GM18498 (cell line): Measurements from ENCODE around the gene IFNL1.
"Not testable (repeated sequence)": the region's sequence is repeated elsewhere in the genome, so short reads cannot be mapped to it uniquely, and the experiment has no call there.

Experiments used
- ATAC-seq: cut with Tn5 transposase; IDR thresholded peaks from one replicate; pipeline ENCODE4 v1.9.1; 2021; ENCODE audit warnings: mild to moderate bottlenecking, moderate library complexity; ENCODE audit not compliant: unreplicated experiment

Gene IFNL1

DNA sequence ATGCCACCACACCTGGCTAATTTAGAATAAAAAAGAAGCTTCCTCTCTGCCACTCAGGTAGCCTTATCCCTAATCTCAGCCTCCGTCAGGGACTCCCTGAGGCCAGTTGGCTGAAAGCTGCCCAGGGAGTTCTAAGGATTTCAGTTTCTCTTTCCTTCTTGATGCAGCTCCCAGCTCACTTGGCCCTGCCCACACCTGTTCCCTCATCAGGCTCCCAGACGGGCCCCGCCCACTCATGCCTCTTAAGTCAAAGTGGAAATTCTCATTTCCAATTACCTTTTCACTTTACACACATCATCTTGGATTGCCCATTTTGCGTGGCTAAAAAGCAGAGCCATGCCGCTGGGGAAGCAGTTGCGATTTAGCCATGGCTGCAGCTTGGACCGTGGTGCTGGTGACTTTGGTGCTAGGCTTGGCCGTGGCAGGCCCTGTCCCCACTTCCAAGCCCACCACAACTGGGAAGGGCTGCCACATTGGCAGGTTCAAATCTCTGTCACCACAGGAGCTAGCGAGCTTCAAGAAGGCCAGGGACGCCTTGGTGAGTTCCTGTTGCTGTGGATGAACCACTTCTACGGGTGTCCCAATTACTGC is at the start of gene IFNL1:
Gene IFNL1 (plus strand): TSS at position 353 of the 591 bp plus-strand sequence. CDS start 15 bp downstream, at position 368.
- no peak for ATAC-seq

DNA sequence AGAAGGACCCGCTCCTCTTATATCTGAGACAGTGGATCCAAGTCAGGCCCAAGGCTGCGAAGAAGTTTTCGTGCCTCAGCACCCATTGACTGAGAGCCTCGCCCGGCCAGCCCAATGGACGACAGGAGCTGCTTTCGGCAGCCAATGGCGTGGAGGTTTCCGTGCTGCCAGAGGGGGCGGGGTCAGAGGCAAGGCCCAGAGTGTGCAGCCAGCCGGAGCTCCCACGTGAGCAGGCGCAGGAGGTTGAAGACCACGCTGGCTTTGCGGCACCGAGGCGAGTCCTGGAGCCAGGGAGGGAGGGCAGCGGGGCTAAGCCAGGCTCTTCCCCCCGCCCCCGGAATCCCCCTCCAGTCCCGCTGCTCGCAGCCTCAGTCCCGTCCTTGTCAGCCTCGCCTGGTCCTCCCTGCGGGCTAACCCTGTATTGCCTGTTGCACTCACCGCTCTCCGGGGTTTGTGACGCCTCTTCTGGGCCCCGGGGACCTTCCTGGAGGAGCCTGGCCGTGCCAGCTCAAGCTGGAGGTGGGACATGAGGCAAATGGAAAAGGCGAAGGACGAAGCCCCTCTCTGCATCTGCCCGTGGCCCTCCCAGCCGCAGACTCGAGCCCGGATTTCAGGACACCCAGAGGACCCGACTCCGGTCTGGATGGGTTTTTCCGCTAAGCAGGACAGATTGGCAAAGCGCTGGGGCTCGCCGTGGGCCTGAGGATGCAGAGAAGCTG is 49.1 kb upstream of the IFNL1 start:
- ATAC-seq = no peak

DNA sequence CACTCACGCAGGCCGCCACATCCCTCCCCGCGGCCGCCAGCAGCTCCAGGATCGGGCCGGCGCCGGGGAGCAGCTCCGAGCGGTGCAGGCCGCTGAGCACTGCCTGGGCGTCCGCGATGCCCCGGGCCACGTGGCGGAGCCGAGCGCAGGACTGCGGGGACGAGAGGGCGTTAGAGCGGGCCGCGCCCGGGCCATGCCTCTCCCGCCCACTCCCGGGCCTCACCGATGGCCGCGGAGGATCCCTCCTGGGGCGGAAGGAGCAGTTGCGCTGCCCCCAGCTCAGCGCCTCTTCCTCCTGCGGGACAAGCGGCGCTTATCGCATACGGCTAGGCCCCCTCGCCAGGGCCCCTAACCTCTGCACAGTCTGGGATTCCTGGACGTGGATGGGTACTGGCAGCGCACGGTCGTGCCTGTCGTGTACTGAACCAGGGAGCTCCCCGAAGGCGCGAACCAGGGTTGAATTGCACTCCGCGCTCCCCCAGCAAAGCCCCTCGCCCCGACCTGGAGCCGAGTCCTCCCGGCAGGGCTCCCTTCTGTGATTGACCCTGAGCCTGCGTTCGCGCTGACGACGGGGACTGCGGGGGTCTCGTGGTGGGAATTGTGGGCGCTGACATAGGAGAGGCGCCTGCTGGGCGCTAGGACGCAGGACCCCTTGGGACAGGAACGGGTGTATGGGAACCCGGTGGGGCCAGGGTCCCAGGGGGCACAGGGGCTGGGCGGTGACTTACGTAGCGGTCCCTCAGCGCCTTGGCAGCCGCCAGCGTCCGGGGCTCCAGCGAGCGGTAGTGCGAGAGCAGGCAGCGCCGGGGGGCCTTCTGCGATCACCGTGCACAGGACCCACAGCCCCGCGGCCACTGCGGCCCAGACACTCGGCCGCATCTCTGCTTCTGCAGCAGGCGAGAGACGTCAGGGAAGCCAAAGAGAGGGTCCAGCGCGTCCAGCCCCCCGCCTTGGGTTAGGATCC is 48.2 kb upstream of the IFNL1 start:
- ATAC-seq = no peak

DNA sequence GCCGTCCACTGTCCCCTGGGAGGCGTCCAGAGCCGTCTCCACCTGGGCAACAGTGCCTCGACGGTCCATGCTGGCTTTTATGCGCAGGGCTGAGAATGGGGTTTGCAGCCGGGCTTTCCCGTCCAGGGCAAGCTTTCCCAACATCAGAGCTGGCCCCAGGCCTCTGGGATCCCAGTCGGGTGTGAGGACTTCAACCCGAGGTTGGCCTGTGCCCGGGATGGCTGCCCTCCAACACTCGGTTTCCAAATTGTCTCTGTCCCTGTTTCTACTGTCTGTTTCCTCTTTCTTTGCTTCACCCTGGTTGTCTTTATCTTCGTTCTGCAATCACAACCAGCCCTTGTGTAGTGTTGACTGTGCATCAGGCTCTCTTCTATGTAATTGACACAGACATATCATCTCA is 47.4 kb upstream of the IFNL1 start, which contains the start of gene IFNL4:
Gene IFNL4 (minus strand): TSS at position 51 of the 400 bp plus-strand sequence.
- ATAC-seq = no peak

DNA sequence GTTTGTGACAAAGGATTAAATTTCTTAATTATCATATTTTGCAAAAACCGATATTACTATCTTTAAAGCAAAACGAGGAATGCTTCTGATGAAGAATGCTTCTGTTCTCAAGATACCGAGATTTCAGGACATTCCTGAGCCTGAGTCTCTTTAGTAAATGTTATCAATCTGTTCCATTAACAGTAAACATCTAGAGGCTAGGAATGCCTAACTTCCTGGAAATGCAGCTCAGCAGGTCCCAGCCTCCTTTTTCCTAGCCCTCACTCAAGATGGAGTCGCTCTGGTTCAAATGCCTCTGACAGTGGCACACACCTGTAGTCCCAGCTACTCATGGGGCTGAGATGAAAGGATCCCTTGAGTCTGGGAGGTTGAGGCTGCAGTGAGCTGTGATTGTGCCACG is 45.1 kb upstream of the IFNL1 start:
- ATAC-seq = no peak

DNA sequence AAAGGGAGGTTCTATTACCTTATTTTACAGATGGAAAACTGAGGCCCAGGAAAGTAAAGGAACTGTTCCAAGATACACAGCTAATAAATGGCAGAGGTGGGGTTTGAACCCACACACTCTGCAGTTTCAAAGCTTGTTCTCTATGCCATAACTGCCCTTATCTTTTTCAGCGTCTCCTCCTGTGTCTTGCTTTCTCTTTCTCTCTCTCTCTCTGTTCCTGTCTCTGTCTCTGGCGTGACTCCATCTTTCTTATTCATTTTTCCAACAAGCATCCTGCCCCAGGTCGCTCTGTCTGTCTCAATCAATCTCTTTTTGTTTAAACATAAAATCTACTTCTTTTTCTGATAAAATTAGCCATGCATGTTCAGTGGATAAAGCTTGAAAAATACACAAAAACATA is 44.4 kb upstream of the IFNL1 start:
- ATAC-seq = no peak

DNA sequence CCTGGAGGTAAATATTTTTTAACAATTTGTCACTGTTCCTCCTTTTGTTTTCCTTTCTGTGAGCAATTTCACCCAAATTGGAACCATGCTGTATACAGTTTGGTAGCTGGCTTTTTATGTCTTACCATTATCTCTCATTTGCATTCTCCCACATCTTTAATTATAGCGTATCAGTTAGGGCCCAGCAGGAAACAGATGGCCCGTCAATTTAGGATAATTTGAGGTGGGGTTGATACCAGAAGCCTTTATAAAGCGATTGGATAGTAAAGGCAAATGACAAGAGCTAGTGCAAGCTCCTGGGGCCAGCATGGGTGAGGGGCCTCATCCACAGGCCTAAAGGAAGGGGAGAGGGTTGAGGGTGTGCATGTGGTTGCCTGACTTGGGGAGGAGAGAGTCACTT is 43.7 kb upstream of the IFNL1 start:
- no peak for ATAC-seq

DNA sequence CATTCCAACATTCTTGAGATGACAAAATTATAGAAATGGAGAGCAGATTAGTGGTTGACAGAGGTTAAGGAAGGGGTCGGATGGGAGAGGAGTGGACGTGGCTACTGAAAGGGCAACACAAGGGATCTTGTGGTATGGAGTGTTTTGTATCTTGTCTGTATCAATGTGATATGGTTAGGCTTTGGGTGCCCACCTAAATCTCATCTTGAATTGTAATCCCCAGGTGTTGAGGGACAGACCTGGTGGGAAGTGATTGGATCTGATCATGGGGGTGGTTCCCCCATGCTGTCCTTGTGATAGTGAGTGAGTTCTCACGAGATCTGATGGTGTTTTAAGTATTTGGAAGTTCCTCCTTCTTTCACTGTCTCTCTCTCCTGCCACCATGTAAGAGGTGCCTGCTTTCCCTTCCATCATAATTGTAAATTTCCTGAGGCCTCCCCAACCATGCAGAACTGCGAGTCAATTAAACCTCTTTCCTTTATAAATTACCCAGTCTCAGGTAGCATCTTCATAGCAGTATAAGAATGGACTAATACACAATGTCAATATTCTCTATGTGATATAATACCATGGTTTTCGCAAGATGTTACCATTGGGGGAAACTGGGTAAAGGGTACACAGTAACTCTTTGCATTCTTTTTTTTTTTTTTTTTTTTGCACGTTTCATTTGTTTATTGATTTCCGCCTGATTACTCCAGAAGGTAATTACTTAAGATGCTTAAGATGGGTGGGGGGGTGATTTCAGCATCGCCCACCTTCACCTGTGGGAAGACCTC is 42.6 kb upstream of the IFNL1 start:
- no peak for ATAC-seq

DNA sequence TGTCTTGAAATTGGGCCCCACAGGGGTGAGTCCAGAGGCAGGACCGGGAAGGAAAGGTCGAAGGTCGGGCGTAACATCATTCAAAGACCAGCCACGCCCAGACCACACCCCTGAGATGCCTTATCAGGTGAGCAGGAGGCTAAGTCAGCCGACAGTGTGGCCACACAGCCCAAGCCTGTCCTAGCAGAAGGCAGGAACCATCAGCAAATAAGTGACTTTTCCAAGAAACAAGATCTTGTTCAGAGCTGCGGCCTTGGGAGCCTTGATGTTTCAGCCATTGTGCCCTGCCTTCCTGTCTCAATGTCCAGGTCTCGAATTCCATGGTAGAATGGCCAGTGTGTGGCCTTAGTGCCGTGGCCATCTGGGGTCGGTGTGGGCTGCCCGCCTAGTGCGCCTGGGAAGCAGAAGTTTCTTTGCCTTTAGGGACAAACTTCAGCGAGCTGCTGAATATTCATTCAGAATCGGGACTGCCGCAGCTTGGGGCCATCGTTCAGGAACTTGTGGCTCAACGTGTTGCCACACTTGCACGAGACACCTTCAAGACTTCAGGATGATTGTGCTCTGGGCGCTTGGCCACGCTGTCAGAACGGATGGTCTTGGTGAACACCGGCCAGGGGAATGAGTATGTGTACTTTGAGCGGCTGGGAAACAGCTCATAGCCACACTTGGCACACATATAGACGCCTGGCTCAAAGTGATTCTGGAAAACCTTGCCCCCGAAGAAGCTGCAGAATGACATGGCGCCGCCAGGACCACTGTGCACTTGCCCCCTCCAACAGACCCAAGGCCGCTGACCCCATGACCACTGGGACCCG is 41.5 kb upstream of the IFNL1 start:
- no peak for ATAC-seq

DNA sequence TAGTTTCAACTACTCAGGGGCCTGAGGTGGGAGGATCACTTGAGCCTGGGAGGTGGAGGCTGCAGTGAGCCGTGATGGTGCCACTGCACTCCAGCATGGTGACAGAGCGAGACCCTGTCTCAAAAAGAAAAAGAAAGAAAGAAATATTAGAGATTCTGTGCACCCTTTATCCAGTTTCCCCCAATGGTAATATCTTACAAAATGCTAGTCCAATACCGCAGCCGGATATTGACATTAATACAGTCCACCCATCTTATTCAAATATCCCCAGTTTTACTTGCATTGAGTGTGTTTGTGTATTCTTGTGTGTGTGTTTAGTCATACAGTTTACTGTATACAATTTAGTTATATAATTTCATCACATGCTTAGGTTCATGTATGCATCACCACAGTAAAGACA is 39.0 kb upstream of the IFNL1 start:
- ATAC-seq = no peak

DNA sequence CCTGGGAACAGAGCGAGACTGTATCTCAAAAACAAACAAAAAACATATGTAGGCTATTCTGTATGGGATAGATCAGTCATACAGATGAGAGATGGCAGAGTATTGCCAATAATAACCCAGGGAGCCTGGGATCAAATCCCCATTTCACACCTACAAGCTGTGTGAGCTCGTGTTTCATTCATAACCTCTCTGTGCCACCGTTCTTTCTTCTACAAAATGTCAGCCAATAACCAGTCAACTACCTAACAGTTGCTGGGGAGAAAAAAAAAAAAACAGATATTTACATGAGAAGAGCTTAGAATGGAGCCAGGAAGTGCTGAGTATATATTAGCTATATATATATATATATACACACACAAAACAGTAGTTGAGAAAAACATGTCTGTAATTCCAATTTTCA is 34.5 kb upstream of the IFNL1 start:
- ATAC-seq = no peak

DNA sequence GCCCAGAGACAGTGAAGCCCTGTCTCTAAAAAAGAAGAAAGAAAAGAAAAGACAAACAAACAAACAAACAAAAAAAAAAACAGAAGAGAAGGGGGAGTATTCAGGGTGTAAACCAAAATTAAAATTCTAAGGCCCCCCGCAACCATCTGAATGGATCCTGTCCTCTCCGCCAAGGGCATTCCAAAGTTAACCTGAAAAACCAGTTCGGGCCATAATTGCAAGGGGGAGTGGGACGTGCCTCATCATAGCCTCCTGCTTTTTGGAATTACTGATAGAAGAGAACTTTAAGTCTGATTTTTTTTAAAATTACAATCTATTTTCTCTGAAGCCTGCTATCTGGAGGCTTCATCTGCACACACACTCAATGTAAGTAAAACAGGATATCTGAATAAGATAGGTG is 33.7 kb upstream of the IFNL1 start:
- ATAC-seq = no peak

DNA sequence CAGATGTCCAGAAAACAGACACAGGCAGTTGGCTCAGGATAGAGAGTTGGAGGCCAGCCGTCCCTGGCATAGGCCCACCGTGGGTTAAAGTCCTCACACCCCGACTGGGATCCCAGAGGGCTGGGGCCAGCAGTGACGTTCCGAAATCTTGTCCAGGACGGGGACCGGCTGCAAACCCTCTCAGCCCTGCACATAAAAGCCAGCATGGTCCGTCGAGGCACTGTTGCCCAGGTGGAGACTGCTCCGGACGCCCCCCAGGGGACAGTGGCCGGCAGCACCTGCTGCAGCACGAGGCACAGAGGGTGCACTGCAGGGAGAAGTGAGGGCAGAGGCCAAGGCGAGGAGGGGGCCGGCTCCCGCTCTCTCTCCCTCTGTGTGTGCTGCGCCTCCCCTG is 32.3 kb upstream of the IFNL1 start:
- no peak for ATAC-seq

DNA sequence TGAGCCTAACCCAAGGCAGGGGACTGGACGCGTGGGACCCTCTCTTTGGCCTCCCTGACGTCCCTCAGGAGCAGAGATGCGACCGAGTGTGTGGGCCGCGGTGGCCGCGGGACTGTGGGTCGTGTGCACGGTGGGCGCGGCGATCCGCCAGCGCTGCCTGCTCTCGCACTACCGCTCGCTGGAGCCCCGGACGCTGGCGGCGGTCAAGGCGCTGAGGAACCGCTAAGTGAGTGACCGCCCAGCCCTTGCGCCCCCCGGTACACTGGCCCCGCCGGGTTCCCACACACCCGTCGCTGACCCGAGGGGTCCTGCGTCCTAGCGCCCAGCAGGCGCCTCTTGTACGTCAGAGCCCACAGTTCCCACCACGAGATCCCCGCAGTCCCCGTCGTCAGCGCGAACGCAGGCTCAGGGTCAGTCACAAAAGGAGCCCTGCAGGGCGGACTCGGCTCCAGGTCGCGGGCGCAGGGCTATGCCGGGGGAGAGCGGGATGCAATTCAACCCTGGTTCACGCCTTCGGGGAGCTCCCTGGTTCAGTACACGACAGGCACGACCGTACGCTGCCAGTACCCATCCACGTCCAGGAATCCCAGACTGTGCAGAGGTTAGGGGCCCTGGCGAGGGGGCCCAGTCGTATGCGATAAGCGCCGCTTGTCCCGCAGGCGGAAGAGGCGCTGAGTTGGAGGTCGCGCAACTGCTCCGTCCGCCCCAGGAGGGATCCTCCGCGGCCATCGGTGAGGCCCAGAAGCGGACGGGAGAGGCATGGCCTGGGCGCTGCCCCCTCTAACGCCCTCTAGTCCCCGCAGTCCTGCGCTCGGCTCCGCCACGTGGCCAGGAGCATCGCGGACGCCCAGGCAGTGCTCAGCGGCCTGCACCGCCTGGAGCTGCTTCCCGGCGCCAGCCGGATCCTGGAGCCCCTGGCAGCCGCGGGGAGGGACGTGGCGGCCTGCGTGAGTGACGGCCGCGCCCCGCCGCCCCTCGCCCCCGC is 31.6 kb upstream of the IFNL1 start:
- ATAC-seq = no peak

DNA sequence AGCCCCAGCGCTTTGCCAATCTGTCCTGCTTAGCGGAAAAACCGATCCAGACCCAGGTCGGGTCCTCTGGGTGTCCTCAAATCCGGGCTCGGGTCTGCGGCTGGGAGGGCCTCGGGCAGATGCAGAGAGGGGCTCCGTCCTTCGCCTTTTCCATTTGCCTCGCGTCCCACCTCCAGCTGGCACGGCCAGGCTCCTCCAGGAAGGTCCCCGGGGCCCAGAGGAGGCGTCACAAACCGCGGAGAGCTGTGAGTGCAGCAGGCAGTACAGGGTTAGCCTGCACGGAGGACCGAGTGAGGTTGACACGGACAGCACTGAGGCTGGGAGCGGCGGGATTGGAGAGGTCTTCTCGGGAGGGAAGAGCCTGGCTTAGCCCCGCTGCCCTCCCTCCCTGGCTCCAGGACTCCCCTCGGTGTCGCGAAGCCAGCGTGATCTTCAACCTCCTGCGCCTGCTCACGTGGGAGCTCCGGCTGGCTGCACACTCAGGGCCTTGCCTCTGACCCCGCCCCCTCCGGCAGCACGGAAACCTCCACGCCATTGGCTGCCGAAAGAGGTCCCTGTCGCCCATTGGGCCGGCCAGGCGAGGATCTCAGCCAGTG is 30.8 kb upstream of the IFNL1 start:
- no peak for ATAC-seq

DNA sequence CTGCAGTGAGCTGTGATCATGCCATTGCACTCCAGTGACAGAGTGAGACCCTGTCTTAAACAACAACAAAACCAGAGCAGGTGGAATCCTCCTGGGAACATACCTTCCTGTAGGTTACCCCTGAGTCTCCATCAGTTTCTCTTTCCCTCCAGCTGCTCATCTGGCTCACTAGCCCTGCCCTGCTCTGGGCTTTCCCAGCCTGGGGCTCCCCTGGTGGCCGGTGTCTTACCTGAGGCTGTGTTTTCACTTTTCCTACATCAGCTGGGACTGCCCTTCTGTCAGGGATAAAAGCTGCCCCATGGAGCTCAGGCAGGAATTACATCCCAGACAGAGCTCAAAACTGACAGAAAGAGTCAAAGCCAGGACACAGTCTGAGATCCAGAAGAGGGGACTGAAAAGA is 28.1 kb upstream of the IFNL1 start, which contains the start of gene IFNL2:
Gene IFNL2 (plus strand): TSS at position 312 of the 400 bp plus-strand sequence. CDS start 173 bp downstream, outside the sequence.
- not testable (repeated sequence) for ATAC-seq

DNA sequence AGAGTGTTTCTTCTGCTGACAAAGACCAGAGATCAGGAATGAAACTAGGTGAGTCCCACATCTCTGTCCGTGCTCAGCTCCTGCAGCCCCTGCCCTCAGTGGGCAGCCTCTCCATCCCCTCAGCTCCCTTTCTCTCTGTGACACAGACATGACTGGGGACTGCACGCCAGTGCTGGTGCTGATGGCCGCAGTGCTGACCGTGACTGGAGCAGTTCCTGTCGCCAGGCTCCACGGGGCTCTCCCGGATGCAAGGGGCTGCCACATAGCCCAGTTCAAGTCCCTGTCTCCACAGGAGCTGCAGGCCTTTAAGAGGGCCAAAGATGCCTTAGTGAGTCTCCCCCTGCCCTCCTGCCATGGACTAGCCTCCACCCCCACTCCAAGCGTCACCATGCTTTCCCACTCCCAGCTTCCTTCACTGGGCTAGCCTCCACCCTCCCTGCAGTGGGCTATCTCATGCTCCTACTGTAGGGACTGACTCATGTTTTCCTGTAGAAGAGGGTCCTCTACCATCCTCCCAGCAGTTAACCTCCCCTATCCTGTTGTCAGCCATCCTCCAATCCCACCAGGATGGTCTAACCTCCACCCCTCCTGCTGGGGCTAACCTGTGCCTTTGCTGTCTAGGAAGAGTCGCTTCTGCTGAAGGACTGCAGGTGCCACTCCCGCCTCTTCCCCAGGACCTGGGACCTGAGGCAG is 27.5 kb upstream of the IFNL1 start:
- ATAC-seq = not testable (repeated sequence)

DNA sequence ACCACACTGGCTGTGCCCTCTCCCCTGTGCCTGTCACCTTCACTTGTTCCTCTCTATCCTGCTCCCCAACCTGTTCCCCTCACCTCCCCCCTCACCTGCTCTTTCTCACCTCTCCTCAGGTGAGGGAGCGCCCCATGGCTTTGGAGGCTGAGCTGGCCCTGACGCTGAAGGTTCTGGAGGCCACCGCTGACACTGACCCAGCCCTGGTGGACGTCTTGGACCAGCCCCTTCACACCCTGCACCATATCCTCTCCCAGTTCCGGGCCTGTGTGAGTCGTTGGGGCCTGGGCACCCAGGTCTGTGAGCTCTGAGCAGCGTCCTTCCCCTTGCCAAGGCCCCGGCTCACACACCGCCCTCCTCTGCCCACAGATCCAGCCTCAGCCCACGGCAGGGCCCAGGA is 26.8 kb upstream of the IFNL1 start:
- not testable (repeated sequence) for ATAC-seq
